Activated naive CD8-positive, alpha-beta T cell (primary cell): ENCODE results near the gene GLO1.

Source experiments
- H3K27ac Mint-ChIP-seq: one replicate; pipeline ENCODE4 v1.8.0; 2021; ENCODE audit warnings: mixed read lengths
- H3K27me3 Mint-ChIP-seq: one replicate; pipeline ENCODE4 v1.8.0; 2021; ENCODE audit warnings: mixed read lengths
- H3K36me3 Mint-ChIP-seq: one replicate; pipeline ENCODE4 v1.8.0; 2021; ENCODE audit warnings: mixed read lengths
- H3K4me1 Mint-ChIP-seq: one replicate; pipeline ENCODE4 v1.8.0; 2021; ENCODE audit warnings: low read depth, mixed read lengths
- H3K4me3 Mint-ChIP-seq: one replicate; pipeline ENCODE4 v1.8.0; 2021; ENCODE audit warnings: mild to moderate bottlenecking, mixed read lengths
- H3K9me3 Mint-ChIP-seq: one replicate; pipeline ENCODE4 v1.8.0; 2021; ENCODE audit warnings: low read depth, mixed read lengths

GLO1 gene

DNA sequence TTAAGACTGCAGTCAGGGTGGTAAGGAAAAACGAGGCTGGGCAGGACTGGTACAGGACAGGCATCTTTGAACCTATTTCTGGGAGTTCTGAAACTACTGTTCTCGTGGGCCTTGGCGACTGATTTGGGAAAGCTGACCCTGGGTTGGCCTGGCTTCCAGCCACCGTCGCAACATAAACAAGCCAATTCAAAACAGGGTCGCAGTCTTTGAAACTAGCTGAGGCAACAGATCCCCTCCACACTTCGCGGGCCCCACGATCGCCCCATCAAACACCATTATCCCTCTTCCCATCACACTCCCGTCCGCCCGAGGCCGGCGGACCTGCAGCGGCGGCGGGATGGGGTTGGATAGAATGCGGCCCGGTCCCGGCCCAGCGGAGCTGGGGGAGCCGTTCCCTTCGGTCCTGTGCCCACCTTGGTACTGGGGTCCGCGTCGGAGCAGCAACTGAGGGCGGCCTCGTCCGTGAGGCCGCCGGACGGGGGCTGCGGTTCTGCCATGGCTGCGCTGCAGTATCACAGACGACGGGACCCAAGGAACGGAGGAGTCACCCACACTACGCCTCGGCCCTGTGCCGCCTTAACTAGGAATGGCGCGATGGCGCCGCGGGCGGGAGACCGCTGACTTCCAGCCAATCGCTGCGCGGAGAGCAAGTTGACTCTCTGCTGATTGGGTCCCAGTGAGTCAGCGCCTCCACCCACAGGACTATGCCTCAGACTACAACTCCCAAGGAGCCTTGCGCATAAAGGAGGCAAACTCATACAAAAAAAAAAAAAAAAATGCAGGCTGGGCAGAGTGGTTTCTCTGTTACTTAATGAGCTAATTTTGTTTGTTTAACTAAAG, at the start of gene GLO1:
TSS of gene GLO1 (minus strand) at position 588 of the 840 bp plus-strand sequence. CDS start at position 497, 91 bp downstream.
- Mint-ChIP-seq H3K9me3 (peaks cover 15% of the 10 kb centered on the region), H3K27ac (peak within 1 kb of the TSS; percentile 96), H3K27me3 (peaks cover 2% of the 10 kb centered on the region), H3K4me3 (peak within 1 kb of the TSS; percentile 97), H3K36me3 (peaks cover 15% of the 10 kb centered on the region), H3K4me1 (peaks cover 26% of the 10 kb centered on the region)

- H3K36me3 Mint-ChIP-seq = no peaks in the 10 kb centered on the region
These were observed 48.1 kb upstream of the GLO1 start for GRCh38 chr6:38750968-38751615.

DNA sequence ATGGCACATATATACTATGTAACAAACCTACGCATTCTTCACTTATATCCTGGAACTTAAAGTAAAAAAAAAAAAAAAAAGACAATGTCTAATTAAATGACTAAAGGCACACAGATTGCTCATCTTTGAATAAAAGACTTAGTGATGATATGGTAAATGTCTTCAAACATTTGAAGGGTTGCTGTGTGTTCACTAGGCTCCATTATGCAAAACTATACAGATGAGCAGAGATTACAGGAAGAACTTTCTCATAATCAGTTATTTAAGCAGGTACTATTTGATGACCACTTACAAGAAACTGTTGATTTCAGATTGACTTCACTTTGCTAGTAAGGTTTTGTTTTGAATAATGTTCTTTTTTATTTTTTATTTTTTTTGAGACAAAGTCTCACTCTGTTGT, 46.5 kb upstream of the GLO1 start:
- no peaks in the 10 kb centered on the region for H3K9me3 Mint-ChIP-seq
- H3K36me3 Mint-ChIP-seq = no peaks in the 10 kb centered on the region
- no peak overlapping the region for H3K27ac Mint-ChIP-seq
- peaks cover 5% of the 10 kb centered on the region for H3K4me1 Mint-ChIP-seq
- no peak overlapping the region for H3K4me3 Mint-ChIP-seq
- H3K27me3 Mint-ChIP-seq = peaks cover 4% of the 10 kb centered on the region

More at GRCh38 chr6:38750968-38751615, 48.1 kb upstream of the GLO1 start:
- peaks cover 4% of the 10 kb centered on the region for H3K27me3 Mint-ChIP-seq
- no peaks in the 10 kb centered on the region for H3K9me3 Mint-ChIP-seq
- peak overlapping the region; percentile 16 for H3K27ac Mint-ChIP-seq
- H3K4me3 Mint-ChIP-seq = no peak overlapping the region
- peaks cover 14% of the 10 kb centered on the region for H3K4me1 Mint-ChIP-seq

DNA sequence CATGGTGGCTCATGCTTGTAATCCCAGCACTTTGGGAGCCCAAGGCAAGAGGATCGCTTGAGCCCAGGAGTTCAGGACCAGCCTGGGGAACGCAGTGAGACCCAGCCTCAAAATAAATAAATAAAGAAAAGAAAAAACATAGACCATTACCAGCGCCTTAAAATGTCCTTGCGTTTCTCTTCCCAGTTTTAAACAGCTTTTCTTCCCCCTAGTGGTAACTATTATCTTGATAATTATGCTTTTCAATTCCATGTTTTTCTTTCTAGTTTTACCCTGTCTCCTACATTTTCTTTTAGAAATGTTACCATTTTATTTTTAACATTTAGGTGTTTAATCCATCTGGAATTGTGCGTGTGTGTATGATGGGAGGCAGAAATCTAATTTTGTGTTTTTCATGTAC, 36.6 kb upstream of the GLO1 start:
- Mint-ChIP-seq H3K4me3 (no peak overlapping the region), H3K36me3 (no peaks in the 10 kb centered on the region), H3K27me3 (peaks cover 23% of the 10 kb centered on the region), H3K27ac (no peak overlapping the region), H3K9me3 (peaks cover 4% of the 10 kb centered on the region), H3K4me1 (no peaks in the 10 kb centered on the region)

DNA sequence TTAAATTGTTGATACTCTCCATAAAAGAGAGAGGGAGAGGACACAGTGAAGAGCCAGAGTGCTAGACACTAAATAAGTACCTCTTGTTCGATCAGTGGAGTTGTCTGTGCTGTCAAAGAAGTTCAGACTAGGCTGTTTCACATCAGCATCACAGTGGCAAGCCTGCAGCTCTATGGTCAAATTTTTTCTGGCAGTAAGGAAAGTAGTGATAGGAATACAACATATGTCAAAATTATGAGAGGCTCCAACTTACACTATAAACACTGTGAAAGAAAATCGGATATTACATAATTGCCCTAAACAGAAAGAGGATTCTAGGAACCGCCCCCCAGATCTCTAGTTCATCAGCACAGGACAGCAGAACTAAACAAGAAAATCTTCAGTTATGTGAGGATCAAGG, 35.3 kb upstream of the GLO1 start:
- Mint-ChIP-seq H3K36me3 (no peaks in the 10 kb centered on the region), H3K4me1 (no peaks in the 10 kb centered on the region), H3K4me3 (no peak overlapping the region), H3K9me3 (peaks cover 4% of the 10 kb centered on the region), H3K27me3 (peaks cover 20% of the 10 kb centered on the region), H3K27ac (no peak overlapping the region)

DNA sequence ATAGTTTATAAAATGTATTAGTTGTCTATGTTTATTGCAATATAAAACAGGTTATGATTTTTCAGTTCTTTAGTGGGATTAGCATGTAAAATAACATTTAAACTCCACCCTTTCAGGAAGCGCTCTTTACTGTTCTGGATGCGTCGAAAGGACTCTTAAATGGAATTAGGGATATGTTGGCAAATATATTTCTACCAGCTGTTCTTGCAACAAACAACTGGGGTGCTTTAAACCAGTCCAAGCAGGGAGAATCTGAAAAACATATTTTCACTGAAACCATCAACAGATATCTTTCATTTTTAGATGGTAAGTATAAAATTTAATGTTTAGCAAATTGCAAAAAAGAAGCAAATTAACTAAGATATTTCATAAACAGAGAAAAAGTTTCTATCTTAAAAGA, 34.0 kb upstream of the GLO1 start:
- Mint-ChIP-seq H3K27me3 (peaks cover 20% of the 10 kb centered on the region), H3K9me3 (peaks cover 4% of the 10 kb centered on the region), H3K36me3 (no peaks in the 10 kb centered on the region), H3K4me3 (no peak overlapping the region), H3K4me1 (no peaks in the 10 kb centered on the region), H3K27ac (no peak overlapping the region)

DNA sequence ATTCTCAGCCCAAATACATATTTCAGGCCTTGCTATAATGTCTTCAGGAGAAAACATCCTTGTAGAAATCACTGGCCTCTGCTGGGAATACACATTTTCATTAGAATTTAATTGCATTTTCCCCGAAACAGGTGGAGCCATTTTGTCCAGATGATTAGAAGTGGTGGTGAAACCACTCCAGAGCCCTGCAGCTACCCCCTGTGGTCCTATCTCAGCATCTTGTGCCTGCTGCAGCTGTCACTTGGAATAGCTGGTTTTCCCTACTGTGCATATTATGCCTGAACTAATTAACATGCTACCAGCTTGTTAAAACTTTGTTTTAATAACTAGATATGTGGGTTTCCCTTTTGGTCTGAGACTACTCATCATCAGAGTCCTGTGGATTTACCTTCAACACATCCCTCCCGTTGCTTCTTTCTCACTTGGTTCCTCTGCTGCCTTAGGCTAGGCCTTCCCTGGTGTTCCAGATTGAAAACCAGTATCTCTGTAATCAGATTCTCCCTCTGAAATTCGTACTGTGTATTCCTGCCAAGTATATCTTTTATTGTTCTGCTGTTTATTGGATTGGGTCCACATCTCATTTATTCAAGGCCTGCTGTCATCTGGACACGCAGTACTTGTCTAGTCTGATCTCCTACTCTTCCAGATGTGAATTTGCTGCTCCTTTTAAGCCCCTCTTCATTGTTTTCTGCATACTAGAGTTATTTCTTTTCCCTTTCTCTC, 27.4 kb upstream of the GLO1 start:
- Mint-ChIP-seq H3K9me3 (peaks cover under 1% of the 10 kb centered on the region), H3K27ac (no peak overlapping the region), H3K36me3 (no peaks in the 10 kb centered on the region), H3K4me3 (no peak overlapping the region), H3K4me1 (no peaks in the 10 kb centered on the region), H3K27me3 (peaks cover 3% of the 10 kb centered on the region)

- H3K36me3 Mint-ChIP-seq = no peaks in the 10 kb centered on the region
- no peaks in the 10 kb centered on the region for H3K4me1 Mint-ChIP-seq
- H3K4me3 Mint-ChIP-seq = no peak overlapping the region
- H3K9me3 Mint-ChIP-seq = no peaks in the 10 kb centered on the region
- H3K27me3 Mint-ChIP-seq = peaks cover 2% of the 10 kb centered on the region
- no peak overlapping the region for H3K27ac Mint-ChIP-seq
These were observed 25.3 kb upstream of the GLO1 start for GRCh38 chr6:38728203-38728602.

DNA sequence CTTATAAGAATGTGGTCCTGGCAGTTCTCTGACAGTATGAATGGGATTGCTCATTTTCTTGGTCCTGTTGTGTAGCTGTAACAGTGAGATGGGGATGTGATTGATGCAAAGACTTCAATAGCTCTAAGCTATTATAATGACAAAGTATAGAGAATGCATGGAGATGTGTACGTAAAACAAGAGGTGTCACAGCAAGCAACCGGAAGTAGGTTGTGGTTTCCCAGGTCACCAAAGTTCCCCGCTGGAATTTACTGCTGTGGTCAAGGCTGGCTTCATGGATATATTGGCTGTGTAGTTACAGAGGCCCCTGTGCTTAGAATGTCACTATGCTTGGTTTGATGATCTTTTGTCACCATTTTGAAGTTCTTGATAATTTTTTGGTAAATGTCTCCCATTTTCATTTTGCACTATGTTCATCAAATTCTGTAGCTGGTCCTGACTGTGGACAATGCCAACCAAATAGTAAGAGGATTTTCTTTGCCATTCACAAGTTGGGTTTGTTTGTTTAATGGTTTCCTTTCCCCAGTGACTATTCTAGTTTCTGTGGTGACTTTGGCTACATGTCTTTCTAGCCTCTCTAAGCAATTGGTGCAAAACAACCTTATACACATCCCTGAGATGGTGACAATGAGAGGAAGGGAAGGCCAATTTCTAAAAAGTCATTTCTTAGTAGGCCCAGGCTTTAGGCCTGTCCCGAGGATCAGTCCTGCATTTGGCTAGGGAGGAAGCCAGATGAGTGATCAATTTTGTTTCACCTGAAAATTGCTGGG, 22.7 kb upstream of the GLO1 start:
- no peak overlapping the region for H3K4me3 Mint-ChIP-seq
- peaks cover 6% of the 10 kb centered on the region for H3K27me3 Mint-ChIP-seq
- H3K4me1 Mint-ChIP-seq = no peaks in the 10 kb centered on the region
- H3K27ac Mint-ChIP-seq = no peak overlapping the region
- H3K36me3 Mint-ChIP-seq = no peaks in the 10 kb centered on the region
- peaks cover 4% of the 10 kb centered on the region for H3K9me3 Mint-ChIP-seq

GRCh38 chr6:38724343-38724742, 21.4 kb upstream of the GLO1 start:
- Mint-ChIP-seq H3K4me3 (no peak overlapping the region), H3K36me3 (no peaks in the 10 kb centered on the region), H3K4me1 (no peaks in the 10 kb centered on the region), H3K27me3 (peaks cover 14% of the 10 kb centered on the region), H3K27ac (no peak overlapping the region), H3K9me3 (peaks cover 8% of the 10 kb centered on the region)

GRCh38 chr6:38723783-38724182, 20.8 kb upstream of the GLO1 start:
- H3K9me3 Mint-ChIP-seq = peaks cover 8% of the 10 kb centered on the region
- H3K27ac Mint-ChIP-seq = no peak overlapping the region
- no peaks in the 10 kb centered on the region for H3K36me3 Mint-ChIP-seq
- H3K4me3 Mint-ChIP-seq = no peak overlapping the region
- peaks cover 19% of the 10 kb centered on the region for H3K27me3 Mint-ChIP-seq
- H3K4me1 Mint-ChIP-seq = no peaks in the 10 kb centered on the region

- H3K27ac Mint-ChIP-seq = no peak overlapping the region
- H3K4me3 Mint-ChIP-seq = no peak overlapping the region
- no peaks in the 10 kb centered on the region for H3K36me3 Mint-ChIP-seq
- H3K9me3 Mint-ChIP-seq = peaks cover 8% of the 10 kb centered on the region
- no peaks in the 10 kb centered on the region for H3K4me1 Mint-ChIP-seq
- peaks cover 20% of the 10 kb centered on the region for H3K27me3 Mint-ChIP-seq
These were observed 19.9 kb upstream of the GLO1 start for GRCh38 chr6:38722727-38723334.

GRCh38 chr6:38722038-38722437, 19.1 kb upstream of the GLO1 start:
- H3K27ac Mint-ChIP-seq = no peak overlapping the region

GRCh38 chr6:38720295-38720694, 17.4 kb upstream of the GLO1 start:
- Mint-ChIP-seq H3K4me1 (peaks cover 4% of the 10 kb centered on the region), H3K27me3 (peaks cover 32% of the 10 kb centered on the region), H3K9me3 (peaks cover 8% of the 10 kb centered on the region), H3K27ac (no peak overlapping the region), H3K4me3 (no peak overlapping the region), H3K36me3 (no peaks in the 10 kb centered on the region)

More at GRCh38 chr6:38722038-38722437, 19.1 kb upstream of the GLO1 start:
- H3K9me3 Mint-ChIP-seq = peaks cover 8% of the 10 kb centered on the region
- no peaks in the 10 kb centered on the region for H3K4me1 Mint-ChIP-seq
- H3K4me3 Mint-ChIP-seq = no peak overlapping the region
- peaks cover 23% of the 10 kb centered on the region for H3K27me3 Mint-ChIP-seq
- H3K36me3 Mint-ChIP-seq = no peaks in the 10 kb centered on the region
